Activated T-helper 17 cell treated with anti-CD3 and anti-CD28 coated beads, Interleukin-2, amount 50 U/mL, for 72 hours (primary cell): ENCODE results near the gene HAO2. TPM values are rescaled to one million over a fixed set of nuclear protein-coding genes. Genes with fewer than 3 reads are reported as not detected.

ENCODE experiments used
- ATAC-seq: fragments of 150-1000 bp; cut with Tn5 transposase; replicated peaks from 2 replicates; pipeline ENCODE4 v1.10.0; 2021; ENCODE audit warnings: mild to moderate bottlenecking, moderate library complexity
- H3K27ac Mint-ChIP-seq: one replicate; pipeline ENCODE4 v1.8.0; 2022; ENCODE audit warnings: mixed read lengths
- H3K27me3 Mint-ChIP-seq: one replicate; pipeline ENCODE4 v1.8.0; 2022; ENCODE audit warnings: mixed read lengths
- H3K36me3 Mint-ChIP-seq: one replicate; pipeline ENCODE4 v1.8.0; 2022; ENCODE audit warnings: low read depth, mild to moderate bottlenecking, mixed read lengths
- H3K4me1 Mint-ChIP-seq: one replicate; pipeline ENCODE4 v1.8.0; 2022; ENCODE audit warnings: mixed read lengths
- H3K4me3 Mint-ChIP-seq: one replicate; pipeline ENCODE4 v1.8.0; 2022; ENCODE audit warnings: mild to moderate bottlenecking, mixed read lengths
- H3K9me3 Mint-ChIP-seq: one replicate; pipeline ENCODE4 v1.8.0; 2022; ENCODE audit warnings: mixed read lengths
- total RNA-seq, 2 donors: library from RNA; stranded (reverse); gene quantifications; one replicate each; pipeline ENCODE4 v1.2.3, GENCODE V29; 2022

Gene HAO2
- total RNA-seq, 2 donors from 2014 or later = not detected

GRCh38 chr1:119416006-119416640 lies 47.5 kb downstream of the HAO2 start:
- no peaks in the 10 kb centered on the region for H3K4me1 Mint-ChIP-seq
- ATAC-seq = peak; percentile 24
- no peaks in the 10 kb centered on the region for H3K9me3 Mint-ChIP-seq
- no peaks in the 10 kb centered on the region for H3K36me3 Mint-ChIP-seq
- no peak overlapping the region for H3K27ac Mint-ChIP-seq
- H3K27me3 Mint-ChIP-seq = no peaks in the 10 kb centered on the region
- H3K4me3 Mint-ChIP-seq = no peak overlapping the region

GRCh38 chr1:119419109-119419508 lies 50.5 kb downstream of the HAO2 start:
- Mint-ChIP-seq H3K4me1 (no peaks in the 10 kb centered on the region), H3K27ac (no peak overlapping the region), H3K9me3 (no peaks in the 10 kb centered on the region), H3K36me3 (no peaks in the 10 kb centered on the region), H3K4me3 (no peak overlapping the region), H3K27me3 (no peaks in the 10 kb centered on the region)
- ATAC-seq = no peak

- Mint-ChIP-seq H3K4me3 (no peak overlapping the region), H3K4me1 (no peaks in the 10 kb centered on the region), H3K36me3 (no peaks in the 10 kb centered on the region), H3K27ac (no peak overlapping the region), H3K27me3 (no peaks in the 10 kb centered on the region), H3K9me3 (no peaks in the 10 kb centered on the region)
- no peak for ATAC-seq
These were observed 52.1 kb downstream of the HAO2 start for GRCh38 chr1:119420638-119421037.

DNA sequence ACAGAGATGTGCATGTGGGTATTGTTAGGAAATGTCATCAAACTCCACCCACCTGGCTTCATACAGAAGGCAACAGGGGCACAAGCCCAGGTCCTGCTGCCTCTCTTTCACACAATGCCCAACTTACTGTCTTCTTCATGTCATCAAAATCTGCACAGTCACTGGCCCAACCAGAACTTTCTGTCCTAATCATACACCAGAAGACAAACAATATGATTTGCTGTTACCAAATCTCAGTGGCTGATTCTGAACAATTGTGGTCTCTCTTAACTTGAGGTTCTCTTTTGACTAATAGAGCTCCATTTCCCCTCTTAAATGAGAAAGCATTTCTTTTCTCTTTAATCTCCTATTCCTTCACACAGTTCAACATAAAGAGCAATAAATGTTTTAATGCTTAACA lies 54.0 kb downstream of the HAO2 start:
- Mint-ChIP-seq H3K4me1 (no peaks in the 10 kb centered on the region), H3K36me3 (no peaks in the 10 kb centered on the region), H3K27me3 (no peaks in the 10 kb centered on the region), H3K4me3 (no peak overlapping the region), H3K9me3 (no peaks in the 10 kb centered on the region), H3K27ac (no peak overlapping the region)
- no peak for ATAC-seq

GRCh38 chr1:119428991-119429390 lies 60.4 kb downstream of the HAO2 start:
- Mint-ChIP-seq H3K4me1 (no peaks in the 10 kb centered on the region), H3K4me3 (no peak overlapping the region), H3K36me3 (no peaks in the 10 kb centered on the region), H3K9me3 (no peaks in the 10 kb centered on the region), H3K27ac (no peak overlapping the region), H3K27me3 (peaks cover 21% of the 10 kb centered on the region)
- ATAC-seq = no peak

DNA sequence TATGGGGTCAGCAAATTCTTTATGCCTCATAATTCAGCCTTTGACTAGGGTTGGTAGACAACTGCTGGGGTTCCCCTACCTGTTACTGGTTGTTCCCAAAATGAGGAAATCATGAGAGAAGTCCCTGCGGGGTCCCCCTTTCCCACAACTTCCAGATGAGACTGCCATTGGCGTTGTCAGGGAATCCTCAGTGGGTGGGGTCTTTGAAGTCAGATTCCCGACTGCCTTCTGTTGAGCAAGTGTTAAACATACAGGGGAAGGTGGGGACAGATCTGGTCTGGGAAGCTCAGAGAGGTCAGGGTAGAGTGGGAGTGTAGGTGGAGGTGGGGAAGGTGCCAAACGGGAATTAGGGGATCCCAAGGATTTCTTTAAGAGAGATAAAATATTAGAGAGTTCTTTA lies 61.1 kb downstream of the HAO2 start:
- Mint-ChIP-seq H3K27ac (no peak overlapping the region), H3K4me3 (no peak overlapping the region), H3K36me3 (no peaks in the 10 kb centered on the region), H3K4me1 (no peaks in the 10 kb centered on the region), H3K9me3 (no peaks in the 10 kb centered on the region), H3K27me3 (peaks cover 21% of the 10 kb centered on the region)
- ATAC-seq = no peak

DNA sequence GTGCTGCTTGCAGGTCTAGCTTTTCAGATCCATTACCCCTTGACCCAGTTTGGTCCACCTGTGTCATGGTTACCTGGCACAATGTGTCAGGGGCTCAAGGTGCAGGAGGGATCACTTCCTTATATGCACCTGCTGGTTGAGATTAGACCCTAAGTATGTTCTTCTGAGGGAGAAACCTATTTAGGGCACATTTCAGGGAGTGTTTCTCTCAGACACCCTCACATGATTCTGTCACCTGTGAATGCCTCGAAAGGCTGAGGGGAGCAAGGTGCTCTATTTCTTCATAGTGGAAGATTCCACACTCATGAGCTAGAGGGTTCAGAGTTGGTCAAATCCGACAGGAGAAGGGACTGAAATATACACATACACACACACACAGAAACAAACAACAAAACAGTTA lies 61.9 kb downstream of the HAO2 start:
- Mint-ChIP-seq H3K4me1 (no peaks in the 10 kb centered on the region), H3K27ac (no peak overlapping the region), H3K9me3 (no peaks in the 10 kb centered on the region), H3K4me3 (no peak overlapping the region), H3K36me3 (no peaks in the 10 kb centered on the region), H3K27me3 (peaks cover 21% of the 10 kb centered on the region)
- no peak for ATAC-seq

DNA sequence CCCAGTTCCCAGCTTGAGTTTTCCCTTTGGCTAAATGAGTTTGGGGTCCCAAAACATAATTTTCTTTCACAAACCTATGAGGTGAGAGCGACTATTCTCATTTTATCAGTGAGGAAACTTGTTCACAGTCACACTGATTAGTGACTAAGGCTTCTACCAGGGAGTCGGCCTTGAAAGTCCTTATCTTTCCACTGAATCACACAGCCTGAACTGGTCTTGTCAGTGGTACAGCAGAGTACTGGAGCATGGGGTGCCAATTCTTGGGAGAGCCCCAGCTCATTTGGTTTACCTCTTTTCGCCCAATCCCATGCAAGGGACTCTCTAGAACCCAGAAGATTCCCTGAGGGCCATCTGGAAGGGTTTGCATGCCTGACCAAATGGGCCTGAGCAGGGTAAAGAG lies 63.3 kb downstream of the HAO2 start:
- ATAC-seq = no peak
- Mint-ChIP-seq H3K36me3 (no peaks in the 10 kb centered on the region), H3K4me3 (no peak overlapping the region), H3K27ac (no peak overlapping the region), H3K27me3 (peaks cover 21% of the 10 kb centered on the region), H3K9me3 (no peaks in the 10 kb centered on the region), H3K4me1 (no peaks in the 10 kb centered on the region)

GRCh38 chr1:119435052-119435451 lies 66.5 kb downstream of the HAO2 start:
- Mint-ChIP-seq H3K4me1 (no peaks in the 10 kb centered on the region), H3K27ac (no peak overlapping the region), H3K9me3 (no peaks in the 10 kb centered on the region), H3K27me3 (peaks cover 19% of the 10 kb centered on the region), H3K36me3 (no peaks in the 10 kb centered on the region), H3K4me3 (no peak overlapping the region)
- peak; percentile 29 for ATAC-seq

GRCh38 chr1:119438761-119439160 lies 70.2 kb downstream of the HAO2 start:
- H3K4me3 Mint-ChIP-seq = no peak overlapping the region
- no peak for ATAC-seq
- no peaks in the 10 kb centered on the region for H3K9me3 Mint-ChIP-seq
- H3K36me3 Mint-ChIP-seq = no peaks in the 10 kb centered on the region
- H3K27ac Mint-ChIP-seq = no peak overlapping the region
- no peaks in the 10 kb centered on the region for H3K4me1 Mint-ChIP-seq
- H3K27me3 Mint-ChIP-seq = peaks cover 10% of the 10 kb centered on the region

GRCh38 chr1:119440721-119441307 lies 72.2 kb downstream of the HAO2 start:
- ATAC-seq = no peak
- no peaks in the 10 kb centered on the region for H3K36me3 Mint-ChIP-seq
- H3K4me1 Mint-ChIP-seq = no peaks in the 10 kb centered on the region
- no peak overlapping the region for H3K27ac Mint-ChIP-seq
- H3K9me3 Mint-ChIP-seq = no peaks in the 10 kb centered on the region
- no peak overlapping the region for H3K4me3 Mint-ChIP-seq
- peaks cover 13% of the 10 kb centered on the region for H3K27me3 Mint-ChIP-seq

DNA sequence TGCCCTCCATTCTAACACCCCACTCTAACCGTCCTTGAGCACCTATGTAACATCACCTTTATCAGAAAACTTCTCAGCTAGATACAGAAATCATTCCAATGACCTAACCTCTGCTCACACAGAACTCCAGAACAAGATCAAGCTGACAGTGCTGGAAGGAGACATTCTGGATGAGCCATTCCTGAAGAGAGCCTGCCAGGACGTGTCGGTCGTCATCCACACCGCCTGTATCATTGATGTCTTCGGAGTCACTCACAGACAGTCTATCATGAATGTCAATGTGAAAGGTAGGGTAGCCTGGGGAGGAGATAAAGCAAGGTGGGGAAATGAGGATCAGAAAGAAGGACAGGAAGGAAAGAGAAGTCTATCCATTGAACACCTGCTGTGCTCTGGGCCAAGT lies 74.2 kb downstream of the HAO2 start:
- no peak for ATAC-seq
- Mint-ChIP-seq H3K36me3 (no peaks in the 10 kb centered on the region), H3K4me1 (no peaks in the 10 kb centered on the region), H3K9me3 (no peaks in the 10 kb centered on the region), H3K27ac (no peak overlapping the region), H3K4me3 (no peak overlapping the region), H3K27me3 (peaks cover 16% of the 10 kb centered on the region)

Other genes starting within 250 kb of the HAO2 start
- gene WARS2, start 228.1 kb upstream of the HAO2 start, total RNA-seq = 10 to 100 TPM; 18.5 to 21.6 TPM
- gene HSD3B2, start 46.4 kb downstream of the HAO2 start, total RNA-seq = not detected
- not detected for gene HSD3B1, start 138.4 kb downstream of the HAO2 start, total RNA-seq